Measurements from ENCODE around the gene NOP56. TPM values are rescaled to one million over a fixed set of nuclear protein-coding genes. Genes with fewer than 3 reads are reported as not detected.

The NOP56 gene
- total and polyA plus RNA-seq, 2 donors (not counting 3 experiments of a cell fraction or from before 2014, with no cell fraction given): 151 to 329 TPM

DNA sequence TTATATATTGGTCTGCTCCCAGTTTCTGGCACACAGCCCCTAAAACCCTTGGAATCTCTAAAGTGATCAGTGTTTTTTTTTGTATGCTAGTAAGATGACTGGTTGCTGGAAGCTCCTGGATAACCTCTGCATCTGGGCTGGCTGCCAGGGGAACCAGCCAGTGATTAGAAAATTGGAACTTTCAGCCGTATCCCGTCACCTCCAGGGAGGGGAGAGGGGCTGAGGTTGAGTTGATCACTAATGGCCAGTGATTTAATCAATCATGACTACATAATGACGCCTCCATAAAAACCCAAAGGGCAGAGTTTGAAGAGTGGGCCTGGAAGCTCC, 48.0 kb upstream of the NOP56 start:
- dilution Hi-C loops (cut with MboI; ENCODE audit: extremely low pct_ligation_motif_present, low sequenced_read_pairs): no loop called here
- CTCF ChIA-PET: no interaction called here
- H3K9me3 ChIP-seq (replicated peaks; ENCODE audit: control insufficient read depth, insufficient read depth, low read length): no peaks in the 10 kb centered on the region
- FAIRE-seq (no peak), DNase-seq (ENCODE audit: low read depth, low spot score) (no peak)
- peaks cover 0 to 3% of the 10 kb centered on the region in 2 experiments for H3K27me3 ChIP-seq (ENCODE audit: control insufficient read depth in 2 of 2, insufficient read depth in 2 of 2, low read length in 2 of 2)
- H3K4me1 ChIP-seq (ENCODE audit: control insufficient read depth, extremely low read depth, insufficient read depth, low read length): no peaks in the 10 kb centered on the region
- no peak overlapping the region for H3K4me2 ChIP-seq (ENCODE audit: insufficient read depth, low read length)
- H3K79me2 ChIP-seq (ENCODE audit: control insufficient read depth, insufficient read depth, low read length): no peaks in the 10 kb centered on the region
- H2AFZ ChIP-seq (ENCODE audit: low read depth, low read length): no peak overlapping the region
- POLR2A ChIA-PET: no interaction called here
- no peak overlapping the region for H3K27ac ChIP-seq (ENCODE audit: insufficient read depth, low read depth, low read length)
- H3K4me3 ChIP-seq (replicated peaks in 1 of 3; ENCODE audit: insufficient read depth in 1 of 3, low read depth in 1 of 3, low read length in 3 of 3): no peak overlapping the region
- intact Hi-C loops (cut with micrococcal nuclease): no loop called here
- H3K36me3 ChIP-seq (ENCODE audit: control insufficient read depth in 2 of 2, extremely low read depth in 1 of 2, insufficient read depth in 2 of 2, low read length in 2 of 2): no peaks in the 10 kb centered on the region
- H3K9ac ChIP-seq (replicated peaks; ENCODE audit: extremely low read depth, insufficient read depth, low read length): no peak overlapping the region
- no TSS peak for BruUV-seq (replicated peaks)
- no peaks in the 10 kb centered on the region for H3K9me1 ChIP-seq (replicated peaks; ENCODE audit: control insufficient read depth, extremely low read depth, insufficient read depth, low read length)
- H4K20me1 ChIP-seq (replicated peaks; ENCODE audit: control insufficient read depth, extremely low read depth, insufficient read depth, low read length): no peaks in the 10 kb centered on the region
- TF ChIP-seq GATA2 (IDR thresholded peaks at IDR 0.05; ENCODE audit: insufficient read depth, insufficient read length, low read depth, low read length) (no peak), POLR2A (IDR thresholded peaks at IDR 0.05; ENCODE audit: low read depth, low read length) (no peak), POLR2AphosphoS5 (IDR thresholded peaks at IDR 0.05; ENCODE audit: insufficient read depth, low read depth, low read length) (no peak), FOS (IDR thresholded peaks at IDR 0.05; ENCODE audit: borderline replicate concordance, insufficient read depth, low read length) (no peak), JUN (IDR thresholded peaks at IDR 0.05; ENCODE audit: borderline replicate concordance, insufficient read depth, insufficient read length, low read depth) (no peak), MYC (IDR thresholded peaks at IDR 0.05; ENCODE audit: low read depth, low read length) (no peak), EZH2 (IDR thresholded peaks at IDR 0.05; ENCODE audit: borderline replicate concordance, low read depth, low read length, severe bottlenecking) (no peak)
- TF ChIP-seq, protein P1, sequence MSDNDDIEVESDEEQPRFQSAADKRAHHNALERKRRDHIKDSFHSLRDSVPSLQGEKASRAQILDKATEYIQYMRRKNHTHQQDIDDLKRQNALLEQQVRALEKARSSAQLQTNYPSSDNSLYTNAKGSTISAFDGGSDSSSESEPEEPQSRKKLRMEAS (IDR thresholded peaks at IDR 0.05; ENCODE audit: insufficient read depth, insufficient read length): no peak
- TF ChIP-seq, protein P2, sequence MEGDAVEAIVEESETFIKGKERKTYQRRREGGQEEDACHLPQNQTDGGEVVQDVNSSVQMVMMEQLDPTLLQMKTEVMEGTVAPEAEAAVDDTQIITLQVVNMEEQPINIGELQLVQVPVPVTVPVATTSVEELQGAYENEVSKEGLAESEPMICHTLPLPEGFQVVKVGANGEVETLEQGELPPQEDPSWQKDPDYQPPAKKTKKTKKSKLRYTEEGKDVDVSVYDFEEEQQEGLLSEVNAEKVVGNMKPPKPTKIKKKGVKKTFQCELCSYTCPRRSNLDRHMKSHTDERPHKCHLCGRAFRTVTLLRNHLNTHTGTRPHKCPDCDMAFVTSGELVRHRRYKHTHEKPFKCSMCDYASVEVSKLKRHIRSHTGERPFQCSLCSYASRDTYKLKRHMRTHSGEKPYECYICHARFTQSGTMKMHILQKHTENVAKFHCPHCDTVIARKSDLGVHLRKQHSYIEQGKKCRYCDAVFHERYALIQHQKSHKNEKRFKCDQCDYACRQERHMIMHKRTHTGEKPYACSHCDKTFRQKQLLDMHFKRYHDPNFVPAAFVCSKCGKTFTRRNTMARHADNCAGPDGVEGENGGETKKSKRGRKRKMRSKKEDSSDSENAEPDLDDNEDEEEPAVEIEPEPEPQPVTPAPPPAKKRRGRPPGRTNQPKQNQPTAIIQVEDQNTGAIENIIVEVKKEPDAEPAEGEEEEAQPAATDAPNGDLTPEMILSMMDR (IDR thresholded peaks at IDR 0.05; ENCODE audit: extremely low read depth in 1 of 2, insufficient read depth in 1 of 2, low read depth in 1 of 2, low read length in 2 of 2): no peak

Data from endothelial cell of umbilical vein (primary cell).